Epithelial cell of esophagus (primary cell): Measurements from ENCODE around the gene ALPL.

Experiments used
- DNase-seq: peaks from one replicate; pipeline ENCODE4 v3.0.0; 2010; ENCODE audit warnings: low read depth
- H3K4me3 ChIP-seq: 2 replicates; pipeline ENCODE4 v1.5.1; 2011; ENCODE audit warnings: mild to moderate bottlenecking, low read length, control low read depth
- TF ChIP-seq, protein P1 (sequence below): IDR thresholded peaks from 2 replicates; pipeline ENCODE4 v1.5.1; 2011; ENCODE audit warnings: low read depth, mild to moderate bottlenecking, low read length, control low read depth, inconsistent platforms; ENCODE audit not compliant: insufficient read depth; ENCODE audit errors: missing control alignments

Gene ALPL

DNA sequence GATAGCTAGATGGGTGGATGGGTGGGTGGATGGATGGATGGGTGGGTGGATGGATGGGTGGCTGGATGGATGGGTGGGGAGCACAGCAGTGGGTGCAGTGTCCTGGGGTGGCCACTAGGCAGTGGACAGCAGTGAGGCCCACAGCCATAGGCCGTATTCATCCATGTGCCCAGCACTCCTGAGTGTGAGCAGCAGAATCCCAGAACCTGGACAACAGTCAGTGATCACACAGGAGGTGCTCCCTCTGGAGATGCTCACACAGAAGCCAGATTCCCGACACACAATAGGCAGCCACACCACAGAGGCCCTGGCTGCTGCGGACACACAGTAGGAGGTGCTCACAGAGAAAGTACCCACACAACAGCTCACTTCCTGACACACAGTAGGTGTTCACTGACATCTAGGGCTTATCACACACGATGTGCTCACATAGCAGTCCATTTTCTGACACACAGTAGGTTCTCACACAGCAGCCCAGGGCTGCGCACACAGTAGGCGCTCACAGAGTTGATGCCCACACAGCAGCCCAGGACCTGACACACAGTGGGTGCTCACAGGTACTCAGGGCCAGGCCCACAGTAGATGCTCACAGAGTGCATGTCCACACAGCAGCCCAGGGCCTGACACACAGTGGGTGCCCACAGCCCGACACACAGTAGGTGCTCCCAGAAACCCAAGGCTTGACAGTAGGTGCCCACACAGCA lies 95.9 kb downstream of the ALPL start:
- H3K4me3 ChIP-seq: no peak overlapping the region
- TF ChIP-seq, protein P1, sequence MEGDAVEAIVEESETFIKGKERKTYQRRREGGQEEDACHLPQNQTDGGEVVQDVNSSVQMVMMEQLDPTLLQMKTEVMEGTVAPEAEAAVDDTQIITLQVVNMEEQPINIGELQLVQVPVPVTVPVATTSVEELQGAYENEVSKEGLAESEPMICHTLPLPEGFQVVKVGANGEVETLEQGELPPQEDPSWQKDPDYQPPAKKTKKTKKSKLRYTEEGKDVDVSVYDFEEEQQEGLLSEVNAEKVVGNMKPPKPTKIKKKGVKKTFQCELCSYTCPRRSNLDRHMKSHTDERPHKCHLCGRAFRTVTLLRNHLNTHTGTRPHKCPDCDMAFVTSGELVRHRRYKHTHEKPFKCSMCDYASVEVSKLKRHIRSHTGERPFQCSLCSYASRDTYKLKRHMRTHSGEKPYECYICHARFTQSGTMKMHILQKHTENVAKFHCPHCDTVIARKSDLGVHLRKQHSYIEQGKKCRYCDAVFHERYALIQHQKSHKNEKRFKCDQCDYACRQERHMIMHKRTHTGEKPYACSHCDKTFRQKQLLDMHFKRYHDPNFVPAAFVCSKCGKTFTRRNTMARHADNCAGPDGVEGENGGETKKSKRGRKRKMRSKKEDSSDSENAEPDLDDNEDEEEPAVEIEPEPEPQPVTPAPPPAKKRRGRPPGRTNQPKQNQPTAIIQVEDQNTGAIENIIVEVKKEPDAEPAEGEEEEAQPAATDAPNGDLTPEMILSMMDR: no peak
- DNase-seq: no peak

DNA sequence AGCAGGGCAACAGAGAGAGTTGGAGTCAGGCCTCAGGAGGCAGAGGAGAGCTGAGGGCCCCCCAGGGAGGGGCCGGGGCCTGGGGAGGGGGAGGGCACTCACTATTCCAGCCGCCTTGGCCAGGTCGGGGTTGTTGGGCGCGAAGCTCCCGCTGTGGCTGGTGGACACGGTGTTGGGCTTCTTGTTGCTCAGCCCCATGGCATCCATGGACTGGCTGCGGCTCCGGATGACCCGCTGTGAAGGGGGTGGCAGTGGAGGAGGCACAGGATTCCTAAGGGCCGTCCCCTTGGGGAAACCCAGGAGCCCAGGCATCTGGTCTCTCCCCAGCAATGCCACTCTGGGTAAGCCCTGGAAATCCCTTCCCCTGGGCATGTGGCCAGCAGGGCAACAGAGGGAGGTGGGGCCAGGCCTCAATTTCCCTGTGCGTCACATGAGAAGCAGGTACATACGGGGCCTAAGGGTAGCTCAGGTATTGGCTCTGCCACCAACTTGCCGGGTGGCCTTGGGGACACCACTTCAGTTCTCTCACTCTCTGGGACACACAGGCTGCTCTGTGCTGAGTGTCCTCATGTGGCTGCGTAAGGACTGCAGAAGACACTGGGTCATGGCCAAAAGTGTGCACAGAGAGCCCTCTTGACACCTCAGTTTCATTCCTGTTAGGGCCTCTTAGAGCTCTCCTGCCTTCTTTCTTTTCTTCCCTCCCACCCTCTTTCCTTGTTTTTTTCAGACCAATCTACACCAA lies 96.9 kb downstream of the ALPL start:
- no peak for DNase-seq
- H3K4me3 ChIP-seq: no peak overlapping the region
- TF ChIP-seq, protein P1: no peak

DNA sequence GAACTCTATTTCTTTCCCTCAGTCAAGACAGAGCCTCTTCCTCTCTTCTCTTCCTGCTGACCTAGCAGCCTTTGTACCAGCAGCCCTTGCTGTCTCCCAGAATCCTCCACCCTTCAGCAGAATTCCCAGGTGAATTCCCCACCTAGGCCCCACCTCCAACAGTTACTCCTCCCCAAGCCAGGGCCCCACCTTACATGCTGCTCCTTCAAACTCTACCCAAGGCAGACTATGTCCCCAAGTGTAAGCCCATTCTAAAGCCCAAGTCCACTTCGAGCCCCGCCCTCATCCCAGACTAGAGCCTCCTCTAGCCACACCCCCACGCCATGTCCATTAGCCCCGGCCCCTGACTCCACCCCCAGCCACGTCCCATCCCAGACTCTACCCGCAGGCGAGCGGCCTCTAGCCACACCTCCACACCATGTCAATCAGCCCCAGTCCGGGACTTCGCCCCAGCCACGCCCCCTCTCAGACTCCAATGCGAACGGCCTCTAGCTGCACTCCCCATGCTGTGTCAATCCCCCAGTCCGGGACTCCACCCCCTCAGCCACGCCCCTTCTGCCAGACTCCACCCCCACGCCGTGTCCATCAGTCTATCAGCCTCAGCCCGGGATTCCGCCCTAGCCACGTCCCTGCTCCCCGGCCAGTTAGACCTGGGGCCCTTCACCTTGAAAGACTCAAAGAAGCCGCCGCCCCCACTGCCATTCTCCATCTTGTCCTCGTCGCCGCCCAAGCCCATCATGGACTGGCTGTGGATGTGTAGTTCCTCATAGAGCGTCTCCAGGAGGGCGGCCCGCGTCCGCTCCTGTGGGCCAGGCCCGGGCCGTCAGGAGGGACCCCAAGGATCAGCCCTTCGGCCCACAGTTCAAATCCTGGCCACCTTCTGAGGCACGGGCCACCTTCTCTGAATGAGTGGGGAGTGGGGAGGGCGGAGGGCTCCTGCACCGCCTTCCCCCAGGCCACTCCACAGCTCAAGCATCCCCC lies 98.6 kb downstream of the ALPL start:
- DNase-seq: peak; percentile 91
- H3K4me3 ChIP-seq: no peak overlapping the region
- TF ChIP-seq, protein P1: no peak

DNA sequence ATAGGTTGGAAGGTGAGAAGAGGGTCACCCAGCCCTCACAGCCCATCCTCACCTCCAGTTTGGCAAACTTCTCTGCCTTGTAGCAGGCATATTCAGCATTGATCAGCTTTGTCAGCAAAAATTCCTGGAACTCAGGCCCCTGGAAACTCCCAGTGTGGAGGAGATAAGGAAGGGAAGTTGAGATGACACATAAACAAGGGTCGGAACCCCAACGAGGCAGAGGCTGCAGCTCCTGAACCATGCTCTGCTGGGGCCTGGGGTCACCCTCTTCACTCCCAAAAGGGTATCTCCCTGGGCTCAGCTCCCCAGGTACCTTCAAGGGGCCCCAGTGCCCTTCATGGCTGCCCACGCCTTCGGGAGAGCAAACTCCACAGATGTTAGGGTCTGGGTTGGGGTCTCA lies 99.6 kb downstream of the ALPL start:
- TF ChIP-seq, protein P1: no peak
- DNase-seq: no peak

DNA sequence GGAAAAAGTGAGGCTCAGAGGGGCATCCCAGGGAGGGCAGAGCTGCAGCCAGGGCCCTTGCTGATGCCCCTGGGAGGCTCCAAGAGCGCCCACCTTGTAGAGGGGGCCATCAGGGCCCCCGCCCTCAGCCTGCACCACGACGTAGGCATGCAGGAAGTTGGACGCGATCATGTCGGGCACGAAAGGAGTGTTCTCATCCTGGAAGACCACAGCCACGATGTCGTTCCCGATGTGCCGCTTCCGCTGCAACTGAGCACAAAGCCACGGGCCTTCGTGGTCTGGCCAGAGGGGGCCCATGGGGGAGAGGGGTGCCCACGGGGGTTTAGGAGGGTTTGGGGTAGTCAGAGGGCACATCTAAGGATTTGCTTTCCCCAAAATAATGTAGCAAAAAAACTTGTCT lies 100.8 kb downstream of the ALPL start:
- TF ChIP-seq, protein P1: no peak

More for the DNA sequence above, 99.6 kb downstream of the ALPL start:
- no peak overlapping the region for H3K4me3 ChIP-seq

DNA sequence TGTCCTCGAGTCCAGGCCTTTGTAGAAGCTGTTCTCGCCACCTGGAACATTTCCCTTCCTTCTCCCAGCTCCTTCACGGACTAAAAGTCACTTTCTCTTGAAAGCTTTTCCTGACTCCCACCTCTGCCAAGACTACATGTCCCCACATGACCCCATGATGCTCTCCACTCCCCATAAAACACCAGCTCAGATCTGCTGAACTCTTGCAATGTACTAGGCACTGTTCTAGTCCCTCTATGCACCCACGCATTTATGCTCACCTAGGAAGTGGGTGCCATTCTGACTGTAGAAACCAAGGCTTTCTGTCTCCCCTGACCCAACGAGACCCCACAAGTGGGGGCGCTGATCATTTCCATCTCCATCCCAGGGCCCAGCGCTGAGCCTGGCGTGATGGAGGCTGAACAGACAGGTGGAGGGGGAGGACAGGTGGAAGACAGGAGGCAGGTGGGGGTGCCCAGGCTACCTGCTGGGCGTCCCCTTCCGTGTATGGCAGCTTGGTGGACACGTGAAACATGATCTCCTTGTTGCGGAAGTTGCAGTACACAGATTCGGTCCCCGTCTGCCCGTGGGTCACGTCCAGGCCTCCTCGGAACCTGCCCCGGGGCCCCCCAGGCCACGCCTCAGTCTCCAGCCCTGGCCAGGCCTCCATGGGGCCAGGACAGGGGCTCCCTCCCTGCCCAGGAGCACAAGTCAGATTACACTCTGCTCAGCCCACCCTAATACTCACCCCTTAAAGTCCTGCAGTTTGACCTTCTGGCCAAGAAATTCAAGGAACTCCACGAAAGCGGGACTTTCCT lies 102.0 kb downstream of the ALPL start:
- no peak overlapping the region for H3K4me3 ChIP-seq
- DNase-seq: no peak
- TF ChIP-seq, protein P1: no peak

More for the DNA sequence above, 100.8 kb downstream of the ALPL start:
- H3K4me3 ChIP-seq: no peak overlapping the region
- DNase-seq: no peak
